Transverse colon (tissue), 4 donors: ENCODE data around the gene ST8SIA1.

Experiments
- CTCF ChIP-seq, 5 experiments: fragments of 200-600 bp in 3 of 5; fragments of 450-650 bp in 2 of 5; sonication (generic) in 3 of 5; IDR thresholded peaks; 1 replicate in 2 of 5; 2 replicates in 3 of 5; pipeline ENCODE4 v1.5.1; 2016 to 2017; ENCODE audit warnings: antibody characterized with exemption in 5 of 5, inconsistent platforms in 3 of 5, mild to moderate bottlenecking in 2 of 5, moderate library complexity in 1 of 5
- EP300 ChIP-seq: sonication (generic); formaldehyde crosslinking; IDR thresholded peaks from one replicate; pipeline ENCODE4 v1.6.1; 2017; ENCODE audit warnings: antibody characterized with exemption, low read depth
- POLR2A ChIP-seq: fragments of 450-650 bp; IDR thresholded peaks from one replicate; pipeline ENCODE4 v1.6.1; 2016; ENCODE audit warnings: antibody characterized with exemption, mild to moderate bottlenecking, moderate library complexity
- POLR2AphosphoS5 ChIP-seq, 3 donors: sonication (generic); formaldehyde crosslinking; IDR thresholded peaks; one replicate each; pipeline ENCODE4 v1.6.1; 2016; ENCODE audit warnings: antibody characterized with exemption in 3 of 3

GRCh38 chr12:22285846-22286245 lies 48.7 kb downstream of the ST8SIA1 start:
- TF ChIP-seq CTCF (IDR thresholded peaks at IDR 0.05) (no peak), POLR2A (no peak), POLR2AphosphoS5 (IDR thresholded peaks at IDR 0.05) (no peak), EP300 (no peak)
